A549 (cell line): ENCODE data around the gene NFIA. TPM values are rescaled to one million over a fixed set of nuclear protein-coding genes. Genes with fewer than 3 reads are reported as not detected.

Experiments used
- ATAC-seq, 2 experiments: fragments of 200-7000 bp in 1 of 2; fragments of >200 bp in 1 of 2; cut with Nextera tagmentation in 1 of 2; cut with Tn5 transposase in 1 of 2; 3 replicates each; pipeline versions ENCODE4 v1.8.0 to v1.9.1; 2018 to 2020; ENCODE audit warnings: mild to moderate bottlenecking in 1 of 2, moderate library complexity in 1 of 2
- CTCF ChIA-PET: fragments of 300-600 bp; sonication (Branson Sonifier 250); formaldehyde crosslinking; extraction: SDS; loops from one replicate; lab custom pipeline; 2021; ENCODE audit warnings: antibody characterized with exemption, inconsistent platforms; lab: Yijun Ruan, JAX
- POLR2A ChIA-PET: fragments of 350-600 bp; formaldehyde crosslinking; extraction: SDS; loops from one replicate; lab custom pipeline; 2021; ENCODE audit warnings: antibody characterized with exemption, inconsistent platforms; lab: Yijun Ruan, JAX
- DNase-seq, 2 experiments: peaks; one replicate each; pipeline versions ENCODE4 v3.0.0 to v3.0.0-alpha.2; 2011 to 2016; ENCODE audit warnings: low read depth in 1 of 2, low spot score in 1 of 2
- FAIRE-seq: peaks from 2 replicates; lab custom pipeline; 2011; peaks lifted over from hg19 to GRCh38; lab: Jason Lieb, UNC
- H3K27ac ChIP-seq, 2 experiments: fragments of >200 bp; sonication (Bioruptor Twin); formaldehyde crosslinking; 3 replicates each; pipeline ENCODE4 v1.5.1; 2016 to 2017
- H3K4me1 ChIP-seq: fragments of >200 bp; sonication (Bioruptor Twin); formaldehyde crosslinking; 3 replicates; pipeline ENCODE4 v1.6.1; 2016
- H3K4me2 ChIP-seq: fragments of >200 bp; sonication (Bioruptor Twin); formaldehyde crosslinking; 3 replicates; pipeline ENCODE4 v1.6.1; 2016
- H3K4me3 ChIP-seq: fragments of >200 bp; sonication (Bioruptor Twin); formaldehyde crosslinking; 3 replicates; pipeline ENCODE4 v1.5.1; 2016
- H3K9me3 ChIP-seq: fragments of >200 bp; sonication (Bioruptor Twin); formaldehyde crosslinking; 3 replicates; pipeline ENCODE4 v1.6.1; 2016
- ATOH8 ChIP-seq: fragments of 250-450 bp; sonication (Bioruptor Pico); IDR thresholded peaks from 2 replicates; pipeline ENCODE4 v1.5.0; 2020; ENCODE audit warnings: low read depth, mild to moderate bottlenecking, moderate library complexity
- BHLHE40 ChIP-seq: IDR thresholded peaks from 2 replicates; pipeline ENCODE4 v1.6.1; 2012; ENCODE audit warnings: low read depth, low read length, inconsistent platforms
- CBX8 ChIP-seq: fragments of 200-600 bp; sonication (generic); IDR thresholded peaks from 2 replicates; pipeline ENCODE4 v1.6.1; 2016
- CEBPB ChIP-seq, 2 experiments: fragments of >200 bp in 1 of 2; sonication (Bioruptor Twin) in 1 of 2; formaldehyde crosslinking in 1 of 2; IDR thresholded peaks; 2 replicates each; pipeline ENCODE4 v1.6.1; 2012 to 2016
- CHD2 ChIP-seq: fragments of 150-350 bp; IDR thresholded peaks from 2 replicates; pipeline ENCODE4 v1.6.1; 2014; ENCODE audit warnings: low read length; ENCODE audit not compliant: partially characterized antibody
- CHD4 ChIP-seq: fragments of 200-600 bp; sonication (generic); IDR thresholded peaks from 2 replicates; pipeline ENCODE4 v1.6.1; 2016; ENCODE audit warnings: antibody characterized with exemption, mild to moderate bottlenecking, borderline replicate concordance
- EHF ChIP-seq: fragments of 250-450 bp; sonication (Bioruptor Pico); IDR thresholded peaks from 2 replicates; pipeline ENCODE4 v1.5.0; 2020; ENCODE audit warnings: mild to moderate bottlenecking
- EHMT2 ChIP-seq: fragments of 200-600 bp; sonication (generic); IDR thresholded peaks from 2 replicates; pipeline ENCODE4 v1.6.1; 2016; ENCODE audit warnings: antibody characterized with exemption, low read depth, mild to moderate bottlenecking, moderate library complexity
- ELK1 ChIP-seq: fragments of 150-350 bp; IDR thresholded peaks from 2 replicates; pipeline ENCODE4 v1.6.1; 2014; ENCODE audit warnings: low read depth, mild to moderate bottlenecking, low read length
- FOSL2 ChIP-seq, 2 experiments: fragments of 450-650 bp in 1 of 2; fragments of >200 bp in 1 of 2; sonication (Bioruptor Twin) in 1 of 2; formaldehyde crosslinking; IDR thresholded peaks; 2 replicates each; pipeline versions ENCODE4 v1.5.0 to v1.6.1; 2016 to 2020; ENCODE audit warnings: mild to moderate bottlenecking in 1 of 2, moderate library complexity in 1 of 2
- FOXS1 ChIP-seq: fragments of 250-450 bp; sonication (Bioruptor Pico); IDR thresholded peaks from 2 replicates; pipeline ENCODE4 v1.5.0; 2020; ENCODE audit warnings: mild to moderate bottlenecking, moderate library complexity
- GATA3 ChIP-seq: IDR thresholded peaks from 2 replicates; pipeline ENCODE4 v1.6.1; 2012; ENCODE audit warnings: borderline replicate concordance
- HEYL ChIP-seq: fragments of 250-450 bp; sonication (Bioruptor Pico); IDR thresholded peaks from 2 replicates; pipeline ENCODE4 v1.8.0; 2021; ENCODE audit warnings: mild to moderate bottlenecking, moderate library complexity
- HOXA7 ChIP-seq: fragments of 250-450 bp; sonication (Bioruptor Pico); IDR thresholded peaks from 2 replicates; pipeline ENCODE4 v1.5.0; 2020; ENCODE audit warnings: mild to moderate bottlenecking, moderate library complexity
- JUNB ChIP-seq: fragments of >200 bp; sonication (Bioruptor Twin); formaldehyde crosslinking; IDR thresholded peaks from 2 replicates; pipeline ENCODE4 v1.6.1; 2016
- MAFK ChIP-seq: fragments of 450-650 bp; IDR thresholded peaks from 2 replicates; pipeline ENCODE4 v1.6.1; 2014; ENCODE audit not compliant: partially characterized antibody
- MAZ ChIP-seq: fragments of 150-350 bp; IDR thresholded peaks from 2 replicates; pipeline ENCODE4 v1.6.1; 2014; ENCODE audit warnings: antibody characterized with exemption, low read depth, low read length, borderline replicate concordance
- NFE2L2 ChIP-seq: fragments of 150-350 bp; conservative IDR thresholded peaks from 2 replicates; pipeline ENCODE4 v1.6.1; 2014; ENCODE audit warnings: low read length
- NR3C1 ChIP-seq: fragments of >200 bp; sonication (Bioruptor Twin); formaldehyde crosslinking; IDR thresholded peaks from 3 replicates; pipeline ENCODE4 v1.6.1; 2017
- PHF8 ChIP-seq: fragments of 200-600 bp; sonication (generic); IDR thresholded peaks from 2 replicates; pipeline ENCODE4 v1.6.1; 2016; ENCODE audit warnings: low read depth, mild to moderate bottlenecking, antibody characterized with exemption, moderate library complexity, borderline replicate concordance
- POLR2A ChIP-seq: IDR thresholded peaks from 2 replicates; pipeline ENCODE4 v1.6.1; 2012; ENCODE audit warnings: mild to moderate bottlenecking, low read length
- POLR2AphosphoS2 ChIP-seq: conservative IDR thresholded peaks from 2 replicates; pipeline ENCODE4 v1.6.1; 2012; ENCODE audit warnings: low read length, improper control_type of control experiment, inconsistent platforms
- RAD21 ChIP-seq, 2 experiments: fragments of >200 bp in 1 of 2; sonication (Bioruptor Twin) in 1 of 2; formaldehyde crosslinking in 1 of 2; IDR thresholded peaks in 1 of 2; conservative IDR thresholded peaks in 1 of 2; 2 replicates in 1 of 2; 3 replicates in 1 of 2; pipeline ENCODE4 v1.6.1; 2012 to 2018; ENCODE audit warnings: inconsistent platforms in 1 of 2
- RARB ChIP-seq: fragments of 250-450 bp; sonication (Bioruptor Pico); IDR thresholded peaks from 2 replicates; pipeline ENCODE4 v1.8.0; 2021; ENCODE audit warnings: mild to moderate bottlenecking, moderate library complexity
- RFX5 ChIP-seq: fragments of 450-650 bp; IDR thresholded peaks from 2 replicates; pipeline ENCODE4 v1.7.1; 2014; ENCODE audit warnings: antibody characterized with exemption, mild to moderate bottlenecking, moderate library complexity
- SMC3 ChIP-seq: fragments of >200 bp; sonication (Bioruptor Twin); formaldehyde crosslinking; IDR thresholded peaks from 3 replicates; pipeline ENCODE4 v1.6.1; 2018; ENCODE audit warnings: inconsistent platforms
- SREBF2 ChIP-seq: fragments of 450-650 bp; IDR thresholded peaks from 2 replicates; pipeline ENCODE4 v1.6.1; 2014; ENCODE audit warnings: mild to moderate bottlenecking, moderate library complexity
- TFCP2L1 ChIP-seq: fragments of 250-450 bp; sonication (Bioruptor Pico); IDR thresholded peaks from 2 replicates; pipeline ENCODE4 v1.5.0; 2021; ENCODE audit warnings: mild to moderate bottlenecking
- ZC3H11A ChIP-seq: fragments of 450-650 bp; IDR thresholded peaks from 2 replicates; pipeline ENCODE4 v1.6.1; 2014; ENCODE audit warnings: antibody characterized with exemption, mild to moderate bottlenecking
- ZFP36 ChIP-seq: fragments of 450-650 bp; IDR thresholded peaks from 2 replicates; pipeline ENCODE4 v1.6.1; 2014; ENCODE audit warnings: borderline replicate concordance; ENCODE audit not compliant: partially characterized antibody
- ZSCAN20 ChIP-seq: fragments of 250-450 bp; sonication (Bioruptor Pico); IDR thresholded peaks from 2 replicates; pipeline ENCODE4 v1.8.0; 2022; ENCODE audit warnings: mild to moderate bottlenecking, moderate library complexity
- WGBS: methylation state at CpG from one replicate; pipeline ENCODE4 v1.1.6; 2017; ENCODE audit errors: missing lambda C conversion rate; 5-methylcytosine and 5-hydroxymethylcytosine counted together
- polyA plus RNA-seq, 4 experiments: library from polyadenylated mRNA; depleted of rRNA in 3 of 4; stranded (reverse); fragments of >200 nt; fragmentation: RNase III in 1 of 4; extraction: RNeasy Plus Mini Kit Qiagen cat#74134 plus additional on column Dnase treatment in 1 of 4; gene quantifications; 2 replicates in 3 of 4; 3 replicates in 1 of 4; pipeline ENCODE4 v1.2.3, GENCODE V29; 2011 to 2017
- TF ChIP-seq, protein P1 (sequence below): fragments of >200 bp; sonication (Bioruptor Twin); formaldehyde crosslinking; IDR thresholded peaks from 3 replicates; pipeline ENCODE4 v1.5.1; 2016
- TF ChIP-seq, protein P2 (sequence below): IDR thresholded peaks from 2 replicates; pipeline ENCODE4 v1.6.1; 2012

The NFIA gene
- polyA plus RNA-seq, 2 of the 4 experiments (the other 2 are of a cell fraction), result 6.5 to 25.8 TPM

GRCh38 chr1:61313906-61314422 is 231.6 kb downstream of the NFIA start:
- FAIRE-seq (no peak), DNase-seq (no peak), ATAC-seq (no peak)
- no peak overlapping the region for H3K4me2 ChIP-seq
- H3K4me1 ChIP-seq, result peaks cover 13% of the 10 kb centered on the region; the same call in 2 of the 3 replicates
- TF ChIP-seq ZSCAN20, result no peak
- TF ChIP-seq MAZ, result no peak
- no peak for TF ChIP-seq RARB (CRISPR knock-in tag)
- TF ChIP-seq JUNB, result no peak
- TF ChIP-seq, protein P1, sequence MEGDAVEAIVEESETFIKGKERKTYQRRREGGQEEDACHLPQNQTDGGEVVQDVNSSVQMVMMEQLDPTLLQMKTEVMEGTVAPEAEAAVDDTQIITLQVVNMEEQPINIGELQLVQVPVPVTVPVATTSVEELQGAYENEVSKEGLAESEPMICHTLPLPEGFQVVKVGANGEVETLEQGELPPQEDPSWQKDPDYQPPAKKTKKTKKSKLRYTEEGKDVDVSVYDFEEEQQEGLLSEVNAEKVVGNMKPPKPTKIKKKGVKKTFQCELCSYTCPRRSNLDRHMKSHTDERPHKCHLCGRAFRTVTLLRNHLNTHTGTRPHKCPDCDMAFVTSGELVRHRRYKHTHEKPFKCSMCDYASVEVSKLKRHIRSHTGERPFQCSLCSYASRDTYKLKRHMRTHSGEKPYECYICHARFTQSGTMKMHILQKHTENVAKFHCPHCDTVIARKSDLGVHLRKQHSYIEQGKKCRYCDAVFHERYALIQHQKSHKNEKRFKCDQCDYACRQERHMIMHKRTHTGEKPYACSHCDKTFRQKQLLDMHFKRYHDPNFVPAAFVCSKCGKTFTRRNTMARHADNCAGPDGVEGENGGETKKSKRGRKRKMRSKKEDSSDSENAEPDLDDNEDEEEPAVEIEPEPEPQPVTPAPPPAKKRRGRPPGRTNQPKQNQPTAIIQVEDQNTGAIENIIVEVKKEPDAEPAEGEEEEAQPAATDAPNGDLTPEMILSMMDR, result no peak
- TF ChIP-seq HEYL (CRISPR knock-in tag), result no peak
- TF ChIP-seq TFCP2L1, result no peak
- no peak for TF ChIP-seq FOSL2 (IDR thresholded peaks at IDR 0.05)
- no peak for TF ChIP-seq FOSL2 (CRISPR knock-in tag; IDR thresholded peaks at IDR 0.05)
- TF ChIP-seq HOXA7, result no peak
- TF ChIP-seq CEBPB (IDR thresholded peaks at IDR 0.05), result no peak
- TF ChIP-seq CHD2, result no peak
- TF ChIP-seq SMC3, result no peak
- no peak for TF ChIP-seq GATA3
- TF ChIP-seq POLR2AphosphoS2, result no peak
- TF ChIP-seq PHF8, result no peak
- no peak for TF ChIP-seq ZFP36
- no peak for TF ChIP-seq RAD21 (conservative IDR thresholded peaks at IDR 0.05 in 1 of 2, IDR thresholded peaks at IDR 0.05 in 1 of 2)
- no peak for TF ChIP-seq NFE2L2
- no peak for TF ChIP-seq POLR2A
- no peak for TF ChIP-seq EHF
- no peak overlapping the region for H3K4me3 ChIP-seq
- H3K9me3 ChIP-seq, result no peaks in the 10 kb centered on the region
- H3K27ac ChIP-seq, result no peak overlapping the region
- 96% methylated on average over 2 of the region's 2 CpGs for WGBS
- ChIA-PET CTCF (interaction anchor here (0.5 kb wide), 1 partner anchor 91 kb away, joined by 3 read pairs; no protein-coding TSS in a partner anchor), POLR2A (no interaction called here)

DNA sequence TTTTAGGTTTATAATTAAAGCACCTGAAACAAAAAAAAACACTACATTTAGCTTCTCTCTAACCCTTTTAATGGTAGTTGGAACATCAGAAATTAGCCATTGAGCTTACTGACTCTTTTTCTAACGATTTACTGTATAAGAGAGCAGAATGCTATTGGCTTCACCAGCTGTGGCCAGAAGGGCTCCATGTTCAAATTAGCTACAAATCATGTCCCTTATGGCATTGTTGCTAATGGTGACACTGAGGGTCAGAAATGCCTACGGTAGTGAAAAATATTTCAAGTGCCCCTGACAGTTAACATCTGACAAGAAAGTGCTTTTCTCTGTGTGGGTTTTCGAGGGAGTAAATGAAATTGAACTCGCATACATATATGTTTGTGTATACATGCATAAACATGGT is 232.7 kb downstream of the NFIA start:
- CTCF ChIA-PET, result no interaction called here

More for the DNA sequence above, 232.7 kb downstream of the NFIA start:
- 88% methylated on average over 4 of the region's 4 CpGs for WGBS
- no peak overlapping the region for H3K27ac ChIP-seq
- H3K4me1 ChIP-seq, result peaks cover 16% of the 10 kb centered on the region; the same call in 2 of the 3 replicates
- TF ChIP-seq EHMT2 (no peak), HOXA7 (no peak), MAFK (no peak), SREBF2 (no peak), ZC3H11A (no peak), POLR2AphosphoS2 (no peak), EHF (no peak), CHD4 (no peak), CBX8 (no peak), FOXS1 (no peak), NR3C1 (no peak), ELK1 (no peak), RFX5 (no peak), POLR2A (no peak), BHLHE40 (no peak), SMC3 (no peak), ATOH8 (no peak)
- TF ChIP-seq, protein P2, sequence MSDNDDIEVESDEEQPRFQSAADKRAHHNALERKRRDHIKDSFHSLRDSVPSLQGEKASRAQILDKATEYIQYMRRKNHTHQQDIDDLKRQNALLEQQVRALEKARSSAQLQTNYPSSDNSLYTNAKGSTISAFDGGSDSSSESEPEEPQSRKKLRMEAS, result no peak
- TF ChIP-seq, protein P1, result no peak
- no peak overlapping the region for H3K4me3 ChIP-seq
- FAIRE-seq, result no peak
- no peak for ATAC-seq
- DNase-seq, result no peak
- no peaks in the 10 kb centered on the region for H3K9me3 ChIP-seq
- POLR2A ChIA-PET, result no interaction called here
- H3K4me2 ChIP-seq, result no peak overlapping the region
